SKM-1 (cell line): ENCODE measurements around the gene U2AF2.

Source experiments
- DNase-seq: peaks from one replicate; lab custom pipeline; 2025; ENCODE audit not compliant: unreplicated experiment; lab: John Stamatoyannopoulos, UW

The U2AF2 gene

GRCh38 chr19:55654868-55655647 is at the start of gene U2AF2:
U2AF2 (plus strand) TSS chr19:55655035; CDS start chr19:55655105, 70 bp downstream.
- peak; percentile 57 for DNase-seq

GRCh38 chr19:55605207-55605636 is 49.6 kb upstream of the U2AF2 start:
- peak; percentile 61 for DNase-seq

- DNase-seq, result peak; percentile 23
These were observed 49.0 kb upstream of the U2AF2 start, which contains the start of gene ZNF865 for GRCh38 chr19:55605637-55606470. ZNF865 (plus strand) TSS chr19:55605647; CDS start chr19:55613619, 7,972 bp downstream.

DNA sequence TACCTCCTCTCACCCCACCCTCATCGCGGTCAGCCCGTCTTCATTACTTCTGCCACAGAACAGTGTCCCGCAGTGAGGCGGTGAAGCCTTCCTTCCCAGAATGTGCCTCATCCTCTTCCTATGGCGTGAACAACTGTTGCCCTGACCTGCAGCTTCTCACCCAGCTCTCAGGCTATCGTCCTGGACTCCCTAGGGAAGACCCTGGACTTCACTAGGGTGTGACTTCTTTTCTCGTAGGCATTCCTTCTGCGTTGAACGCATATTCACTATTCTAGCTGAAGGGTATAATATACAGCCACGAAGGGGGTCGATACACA is 48.4 kb upstream of the U2AF2 start:
- DNase-seq, result no peak

GRCh38 chr19:55606817-55607216 is 48.0 kb upstream of the U2AF2 start:
- DNase-seq, result no peak

DNA sequence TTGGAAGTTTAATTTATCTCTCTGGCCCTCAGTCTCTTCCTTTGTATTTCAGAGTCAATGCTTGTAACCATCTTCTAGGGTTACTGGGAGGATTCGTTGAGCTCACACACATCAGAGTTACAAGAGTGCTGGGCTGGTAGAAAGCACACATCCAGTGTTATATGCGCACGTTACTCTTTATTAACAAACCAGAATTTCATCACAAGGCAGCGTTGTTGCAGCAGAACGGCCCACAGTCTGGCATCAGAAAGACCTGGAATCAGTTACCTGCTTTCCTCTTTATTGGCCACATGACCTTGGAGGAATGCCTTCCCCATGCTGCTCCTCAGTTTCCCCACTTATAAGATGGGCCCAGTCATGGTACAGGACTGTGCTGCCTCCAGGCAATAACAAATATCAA is 45.5 kb upstream of the U2AF2 start:
- no peak for DNase-seq

- DNase-seq, result no peak
These were observed 43.4 kb upstream of the U2AF2 start for GRCh38 chr19:55611300-55611982.

GRCh38 chr19:55611983-55612645 is 42.7 kb upstream of the U2AF2 start:
- DNase-seq, result no peak

DNA sequence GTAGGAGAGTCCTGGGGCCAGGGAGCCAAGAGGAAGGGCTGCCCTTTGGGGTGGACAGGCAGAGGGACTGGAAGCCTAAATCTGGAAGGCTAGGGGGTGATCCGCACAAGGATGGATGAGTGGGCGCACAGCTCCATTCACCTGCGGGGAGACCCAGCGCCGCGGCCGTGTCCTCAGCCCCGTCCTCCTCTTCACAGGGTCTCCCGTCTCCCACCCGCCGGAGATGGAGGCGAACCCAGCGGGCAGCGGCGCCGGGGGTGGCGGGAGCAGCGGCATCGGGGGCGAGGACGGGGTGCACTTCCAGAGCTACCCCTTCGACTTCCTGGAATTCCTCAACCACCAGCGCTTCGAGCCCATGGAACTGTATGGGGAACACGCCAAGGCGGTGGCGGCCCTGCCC is 41.4 kb upstream of the U2AF2 start:
- DNase-seq, result no peak

- DNase-seq, result no peak
These were observed 40.7 kb upstream of the U2AF2 start for GRCh38 chr19:55613930-55614710.

DNA sequence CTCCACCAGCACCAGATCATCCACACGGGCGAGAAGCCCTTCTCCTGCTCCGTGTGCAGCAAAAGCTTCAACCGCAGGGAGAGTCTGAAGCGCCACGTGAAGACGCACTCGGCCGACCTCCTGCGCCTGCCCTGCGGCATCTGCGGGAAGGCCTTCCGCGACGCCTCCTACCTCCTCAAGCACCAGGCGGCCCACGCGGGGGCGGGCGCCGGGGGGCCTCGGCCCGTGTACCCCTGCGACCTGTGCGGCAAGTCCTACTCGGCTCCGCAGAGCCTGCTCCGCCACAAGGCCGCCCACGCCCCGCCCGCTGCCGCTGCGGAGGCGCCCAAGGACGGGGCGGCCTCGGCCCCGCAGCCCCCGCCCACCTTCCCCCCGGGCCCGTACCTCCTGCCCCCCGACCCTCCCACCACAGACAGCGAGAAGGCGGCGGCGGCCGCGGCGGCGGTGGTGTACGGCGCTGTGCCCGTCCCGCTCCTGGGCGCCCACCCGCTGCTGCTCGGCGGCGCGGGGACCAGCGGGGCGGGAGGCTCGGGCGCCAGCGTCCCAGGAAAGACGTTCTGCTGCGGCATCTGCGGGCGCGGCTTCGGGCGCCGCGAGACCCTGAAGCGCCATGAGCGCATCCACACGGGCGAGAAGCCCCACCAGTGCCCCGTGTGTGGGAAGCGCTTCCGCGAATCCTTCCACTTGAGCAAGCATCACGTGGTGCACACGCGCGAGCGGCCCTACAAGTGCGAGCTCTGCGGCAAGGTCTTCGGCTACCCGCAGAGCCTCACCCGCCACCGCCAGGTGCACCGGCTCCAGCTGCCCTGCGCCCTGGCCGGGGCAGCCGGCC is 39.9 kb upstream of the U2AF2 start:
- no peak for DNase-seq

DNA sequence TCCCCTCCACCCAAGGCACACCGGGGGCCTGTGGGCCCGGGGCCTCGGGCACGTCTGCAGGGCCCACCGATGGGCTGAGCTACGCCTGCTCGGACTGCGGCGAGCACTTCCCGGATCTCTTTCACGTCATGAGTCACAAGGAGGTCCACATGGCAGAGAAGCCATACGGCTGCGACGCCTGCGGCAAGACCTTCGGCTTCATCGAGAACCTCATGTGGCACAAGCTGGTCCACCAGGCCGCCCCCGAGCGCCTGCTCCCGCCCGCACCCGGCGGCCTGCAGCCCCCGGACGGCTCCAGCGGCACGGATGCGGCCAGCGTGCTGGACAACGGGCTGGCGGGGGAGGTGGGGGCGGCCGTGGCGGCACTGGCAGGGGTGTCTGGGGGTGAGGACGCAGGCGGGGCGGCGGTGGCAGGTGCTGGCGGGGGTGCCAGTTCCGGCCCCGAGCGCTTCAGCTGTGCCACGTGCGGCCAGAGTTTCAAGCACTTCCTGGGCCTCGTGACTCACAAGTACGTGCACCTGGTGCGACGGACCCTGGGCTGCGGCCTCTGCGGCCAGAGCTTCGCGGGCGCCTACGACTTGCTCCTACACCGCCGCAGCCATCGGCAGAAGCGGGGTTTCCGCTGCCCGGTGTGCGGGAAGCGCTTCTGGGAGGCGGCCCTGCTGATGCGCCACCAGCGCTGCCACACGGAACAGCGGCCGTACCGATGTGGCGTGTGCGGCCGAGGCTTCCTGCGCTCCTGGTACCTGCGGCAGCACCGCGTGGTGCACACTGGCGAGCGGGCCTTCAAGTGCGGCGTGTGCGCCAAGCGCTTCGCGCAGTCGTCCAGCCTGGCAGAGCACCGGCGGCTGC is 39.1 kb upstream of the U2AF2 start:
- DNase-seq, result no peak

- no peak for DNase-seq
These were observed 38.4 kb upstream of the U2AF2 start for GRCh38 chr19:55616395-55616875.

GRCh38 chr19:55617426-55617825 is 37.4 kb upstream of the U2AF2 start:
- DNase-seq, result no peak

- DNase-seq, result no peak
These were observed 36.4 kb upstream of the U2AF2 start for GRCh38 chr19:55618426-55618825.

DNA sequence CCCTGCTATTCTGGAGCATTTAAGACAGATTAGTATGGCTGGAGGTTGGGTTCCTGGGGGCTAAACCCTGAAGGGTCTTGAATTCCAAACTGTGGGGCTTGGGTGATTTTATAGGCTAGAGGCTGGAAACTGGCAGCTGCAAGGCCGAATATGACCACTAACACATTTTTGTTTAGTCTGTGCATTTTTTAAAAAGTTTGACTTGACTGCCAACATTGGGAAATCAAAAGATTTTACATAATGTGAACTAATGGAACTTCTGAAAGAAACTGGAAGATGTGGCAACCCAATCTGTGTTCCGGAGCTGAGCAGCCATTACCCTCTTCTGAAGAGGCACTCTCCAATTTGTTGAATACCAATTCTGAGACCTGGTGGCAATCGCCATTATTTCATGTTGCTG is 35.5 kb upstream of the U2AF2 start:
- no peak for DNase-seq

DNA sequence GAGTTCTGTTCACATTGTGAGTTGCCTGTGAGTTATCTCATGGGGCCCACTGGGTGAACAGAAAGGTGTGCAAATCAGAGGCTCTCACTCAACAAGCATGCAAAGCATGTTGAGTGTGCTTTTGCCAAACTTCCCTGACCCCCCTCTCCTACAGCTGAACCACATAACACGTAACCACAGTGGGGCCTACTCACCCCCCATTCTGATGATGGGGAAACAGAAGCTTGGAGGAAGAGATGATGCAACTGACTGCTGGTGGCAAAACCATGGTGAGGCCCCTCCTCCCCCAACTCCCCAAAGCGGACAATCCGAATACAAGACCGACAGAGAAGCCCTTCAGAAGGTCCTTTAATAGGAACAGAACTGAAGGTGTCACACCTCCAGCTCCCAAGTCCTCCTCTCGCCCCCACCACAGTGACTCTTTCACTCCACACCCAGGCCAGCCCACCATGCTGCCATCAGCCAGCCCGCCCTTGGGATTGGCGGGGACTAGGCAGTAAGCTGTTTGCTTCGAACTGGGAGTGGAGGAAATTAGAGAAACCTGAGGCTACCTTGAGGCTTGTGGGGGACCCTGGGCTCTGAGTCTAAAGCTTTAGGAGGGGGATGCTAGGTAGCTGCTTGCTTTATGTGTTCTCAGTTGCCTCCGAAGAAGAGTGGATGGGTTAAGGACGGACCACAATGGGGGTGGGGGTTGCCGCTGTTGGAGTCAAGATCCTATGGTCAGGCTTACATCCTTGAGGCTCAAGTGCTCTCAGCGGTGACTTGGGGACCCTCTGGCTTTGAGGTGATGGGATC is 34.2 kb upstream of the U2AF2 start:
- DNase-seq, result peak; percentile 48
